HG03039 (cell line): Measurements from ENCODE around the gene RPL4.

ENCODE experiments used
- ATAC-seq: cut with Tn5 transposase; IDR thresholded peaks from one replicate; pipeline ENCODE4 v1.9.1; 2021; ENCODE audit warnings: mild to moderate bottlenecking, moderate library complexity; ENCODE audit not compliant: unreplicated experiment

Gene RPL4

DNA sequence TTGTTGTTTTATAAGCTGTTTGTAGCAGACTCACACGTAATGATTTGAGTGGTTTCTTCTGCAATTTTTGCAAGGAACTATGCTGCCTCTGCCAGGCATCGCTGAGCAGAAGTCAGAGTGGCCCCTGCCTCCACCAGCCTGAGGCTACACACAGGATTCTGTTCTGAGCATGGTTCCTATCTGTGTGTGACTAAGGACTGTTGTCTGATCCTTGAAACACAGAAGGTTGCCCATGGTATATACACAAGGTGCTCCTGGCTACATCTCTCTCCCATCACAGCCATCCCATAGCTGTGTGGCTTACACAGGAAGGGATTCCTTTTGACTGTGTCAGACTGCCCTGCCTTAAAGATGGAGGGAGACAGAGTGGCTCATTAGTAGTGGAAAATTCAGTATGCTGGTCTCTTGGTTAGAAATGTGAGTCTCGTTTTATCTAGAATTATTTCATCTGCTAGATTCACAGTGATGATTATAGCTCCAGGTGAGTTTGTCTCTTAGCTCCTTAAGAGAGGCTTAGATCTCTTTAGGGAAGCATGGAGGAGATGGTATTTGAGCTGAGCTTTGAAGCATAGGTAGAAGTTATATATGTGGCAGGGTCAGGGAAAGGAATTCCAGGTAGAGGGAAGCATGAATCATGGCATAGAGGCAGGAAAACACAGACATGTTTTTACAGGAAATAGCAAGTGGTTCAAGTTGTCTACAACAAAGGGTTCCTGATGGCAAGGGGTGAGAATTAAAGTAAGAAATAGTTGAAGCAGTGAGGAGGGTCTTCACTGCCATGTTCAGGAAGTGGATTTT is 44.6 kb downstream of the RPL4 start:
- ATAC-seq = no peak

DNA sequence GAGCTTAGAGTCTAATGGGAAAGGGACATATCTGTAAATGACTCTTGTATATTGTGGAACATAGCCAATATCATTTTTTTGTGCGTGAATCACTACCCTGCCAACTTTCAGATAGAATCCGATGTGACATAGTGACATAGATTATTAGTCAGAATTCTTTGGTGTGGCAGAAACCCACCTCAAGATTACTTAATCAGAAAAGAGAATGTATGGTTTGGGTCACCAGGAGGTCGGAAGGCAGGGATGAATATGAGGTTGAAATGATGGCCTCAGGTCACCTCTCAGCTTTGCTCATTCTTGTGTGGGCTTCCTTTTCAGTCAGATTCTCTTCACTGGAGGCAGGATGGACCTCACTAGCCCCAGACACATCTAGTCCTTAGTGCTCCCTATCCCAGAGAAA is 48.4 kb downstream of the RPL4 start:
- ATAC-seq = no peak

DNA sequence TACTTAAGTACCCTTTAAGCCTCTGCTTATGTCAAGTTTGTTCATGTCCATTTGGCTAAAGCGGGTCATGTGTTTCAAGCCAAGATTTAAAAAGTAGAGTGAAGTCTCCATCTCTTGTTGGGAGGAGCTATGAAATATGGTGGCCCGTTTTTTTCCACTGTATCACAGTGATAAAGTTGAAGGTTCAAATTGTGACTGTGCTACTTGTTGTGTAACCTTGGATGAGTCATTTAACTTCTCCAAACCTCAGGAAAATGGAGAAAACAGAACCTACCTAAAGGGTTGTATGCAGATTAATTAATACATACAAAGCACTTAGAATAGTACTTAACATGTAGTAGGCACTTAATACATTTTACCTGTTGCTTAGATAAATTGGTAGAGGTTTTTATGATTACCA is 50.5 kb downstream of the RPL4 start:
- ATAC-seq = no peak

DNA sequence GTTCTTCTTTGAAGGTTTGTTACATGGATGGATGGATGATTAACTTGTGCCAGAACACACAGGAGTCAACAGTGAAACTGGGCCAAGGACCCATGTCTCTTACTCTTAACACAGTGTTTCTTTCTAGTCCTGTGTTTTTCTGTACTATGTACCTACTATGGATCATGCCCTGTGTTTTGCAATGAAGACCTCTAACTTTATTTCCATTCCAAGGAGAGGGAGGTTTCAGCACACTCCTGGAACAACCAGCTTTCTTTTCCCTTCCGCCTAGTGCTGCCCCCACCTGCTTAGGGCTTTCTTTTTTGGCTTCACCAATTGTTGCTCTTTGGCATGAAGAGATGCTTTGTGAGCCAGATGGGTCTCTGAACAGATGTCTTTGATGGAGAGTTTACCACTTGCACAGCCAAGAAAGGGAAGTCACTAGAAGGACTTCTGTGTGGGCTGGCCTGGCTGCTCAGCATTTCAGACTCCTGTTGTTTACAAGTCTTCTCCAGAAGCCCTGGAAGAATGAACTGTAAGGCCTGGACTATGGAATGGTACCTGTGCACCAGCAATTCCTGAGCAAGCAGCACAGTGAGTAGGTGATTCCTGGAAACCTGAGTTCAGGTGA is 51.6 kb downstream of the RPL4 start:
- no peak for ATAC-seq

DNA sequence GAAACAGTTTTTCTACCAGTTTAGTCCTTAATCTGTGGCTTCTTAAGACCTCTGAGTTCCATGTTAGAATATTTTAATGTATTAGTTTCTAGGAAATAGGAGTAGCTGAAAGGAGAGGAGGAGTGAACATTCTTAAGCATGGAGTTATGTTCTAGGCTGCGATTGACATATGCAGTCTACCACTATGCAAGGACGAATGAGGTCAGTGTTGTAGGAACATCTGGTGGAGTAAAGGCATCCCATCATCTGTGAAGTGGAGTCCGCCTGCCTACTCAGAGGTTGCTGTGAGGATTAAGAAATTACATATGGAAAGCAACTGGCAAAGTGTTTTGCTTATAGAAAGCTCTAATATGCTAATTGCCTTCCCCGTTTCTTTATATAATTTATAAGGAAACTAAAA is 52.2 kb downstream of the RPL4 start:
- no peak for ATAC-seq
